Activated T-cell treated with anti-CD3 and anti-CD28 coated beads, Interleukin-2, amount 50 U/mL, for 4 hours (primary cell): ENCODE measurements around the gene RECK. TPM values are rescaled to one million over a fixed set of nuclear protein-coding genes. Genes with fewer than 3 reads are reported as not detected.
A peak's percentile ranks its signal among the peaks of the same experiment; 100 is the strongest.

ENCODE experiments used
- ATAC-seq, 2 donors: fragments of 200-7000 bp; cut with Tn5 transposase; one replicate each; pipeline ENCODE4 v1.10.0; 2021
- DNase-seq: peaks from one replicate; pipeline ENCODE4 v3.0.0-alpha.2; 2020
- H3K27me3 Mint-ChIP-seq: one replicate; pipeline ENCODE4 v1.8.0; 2021; ENCODE audit warnings: low read depth, mixed read lengths
- H3K36me3 Mint-ChIP-seq: one replicate; pipeline ENCODE4 v1.8.0; 2022; ENCODE audit warnings: mixed read lengths; ENCODE audit not compliant: insufficient read depth
- H3K4me1 Mint-ChIP-seq: one replicate; pipeline ENCODE4 v1.8.0; 2021; ENCODE audit warnings: low read depth, mixed read lengths
- H3K4me3 Mint-ChIP-seq: one replicate; pipeline ENCODE4 v1.8.0; 2021; ENCODE audit warnings: mild to moderate bottlenecking, moderate library complexity, mixed read lengths
- H3K9me3 Mint-ChIP-seq: one replicate; pipeline ENCODE4 v1.8.0; 2021; ENCODE audit warnings: mixed read lengths
- total RNA-seq, 3 donors: library from RNA; stranded (reverse); gene quantifications; one replicate each; pipeline ENCODE4 v1.2.1, GENCODE V29; 2021

Gene RECK
- total RNA-seq, 3 donors from 2014 or later = 2.0 to 2.4 (median 2.0) TPM

DNA sequence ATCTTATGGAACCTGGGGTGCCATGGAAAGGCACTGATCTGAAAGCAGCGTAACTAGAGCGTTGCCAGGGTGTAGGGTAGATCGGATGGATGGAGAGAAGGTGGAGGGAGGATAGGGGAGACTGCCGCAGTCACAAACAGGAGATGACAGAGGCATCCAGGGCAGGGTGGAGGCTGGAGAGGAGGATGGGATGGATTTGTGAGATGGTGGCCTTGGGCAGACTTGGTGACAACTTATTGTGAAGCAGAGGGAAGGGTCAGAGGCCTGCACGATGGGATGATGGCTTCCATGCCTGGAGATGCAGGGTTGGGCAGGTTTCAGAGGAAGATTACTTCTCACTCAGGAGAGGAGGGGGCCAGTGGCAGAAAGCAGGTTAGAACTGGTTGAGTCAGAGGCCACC lies 102.2 kb downstream of the RECK start:
- no peaks in the 10 kb centered on the region for H3K36me3 Mint-ChIP-seq
- no peaks in the 10 kb centered on the region for H3K27me3 Mint-ChIP-seq
- ATAC-seq (no peak), DNase-seq (no peak)
- peaks cover 76% of the 10 kb centered on the region for H3K4me1 Mint-ChIP-seq
- H3K4me3 Mint-ChIP-seq = peak overlapping the region; percentile 7
- no peaks in the 10 kb centered on the region for H3K9me3 Mint-ChIP-seq

DNA sequence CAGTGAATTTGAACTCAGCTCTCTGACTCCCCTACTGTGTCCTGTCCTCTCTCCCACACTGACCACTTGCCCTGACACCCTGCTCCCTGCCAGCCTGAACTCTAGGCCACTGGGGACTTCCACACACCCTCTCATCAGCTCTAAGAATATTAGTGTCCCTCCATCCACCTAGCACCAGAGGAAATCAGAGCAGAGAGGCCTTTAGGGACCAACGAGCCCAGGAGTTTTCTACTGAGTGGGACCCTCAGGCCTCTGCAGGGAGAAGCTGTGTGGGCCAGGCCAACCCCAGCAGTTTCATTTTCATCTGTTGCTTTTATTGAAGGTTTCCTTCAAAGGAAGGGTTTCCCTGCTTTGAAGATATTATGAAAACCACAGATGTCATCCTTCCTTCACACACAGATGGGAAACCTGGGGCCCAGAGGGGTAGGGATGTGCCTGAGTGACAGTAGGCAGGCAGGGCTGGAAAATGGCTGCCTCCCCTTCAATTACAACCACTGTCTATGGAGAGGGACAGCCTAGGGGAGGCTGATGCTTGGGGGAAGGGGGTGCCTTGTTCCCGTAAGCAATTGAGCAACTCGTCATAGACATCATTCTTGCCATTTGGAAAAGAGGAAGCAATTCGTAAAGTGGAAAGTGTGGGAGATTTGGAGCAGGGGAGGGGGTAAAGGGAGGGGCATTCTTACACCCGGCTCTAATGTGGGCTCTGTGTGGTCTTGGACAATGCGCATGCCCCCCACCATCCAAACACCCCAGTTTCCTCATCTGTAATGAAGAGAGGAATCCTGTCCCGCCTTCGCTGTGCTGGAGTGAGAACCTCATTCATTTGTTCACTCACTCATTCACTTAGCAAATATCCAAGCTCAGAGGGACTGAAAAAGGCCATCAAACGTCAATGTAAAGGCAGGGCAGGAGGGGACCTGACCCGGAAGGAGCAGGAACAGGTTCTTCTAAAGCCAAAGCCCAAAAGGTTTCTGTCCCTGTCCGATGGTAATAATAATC lies 103.7 kb downstream of the RECK start:
- no peak for DNase-seq
- H3K4me1 Mint-ChIP-seq = peaks cover 90% of the 10 kb centered on the region
- H3K27me3 Mint-ChIP-seq = no peaks in the 10 kb centered on the region
- peaks cover 2% of the 10 kb centered on the region for H3K9me3 Mint-ChIP-seq
- H3K36me3 Mint-ChIP-seq = peaks cover 1% of the 10 kb centered on the region
- H3K4me3 Mint-ChIP-seq = peak overlapping the region; percentile 55
- no peak for ATAC-seq

DNA sequence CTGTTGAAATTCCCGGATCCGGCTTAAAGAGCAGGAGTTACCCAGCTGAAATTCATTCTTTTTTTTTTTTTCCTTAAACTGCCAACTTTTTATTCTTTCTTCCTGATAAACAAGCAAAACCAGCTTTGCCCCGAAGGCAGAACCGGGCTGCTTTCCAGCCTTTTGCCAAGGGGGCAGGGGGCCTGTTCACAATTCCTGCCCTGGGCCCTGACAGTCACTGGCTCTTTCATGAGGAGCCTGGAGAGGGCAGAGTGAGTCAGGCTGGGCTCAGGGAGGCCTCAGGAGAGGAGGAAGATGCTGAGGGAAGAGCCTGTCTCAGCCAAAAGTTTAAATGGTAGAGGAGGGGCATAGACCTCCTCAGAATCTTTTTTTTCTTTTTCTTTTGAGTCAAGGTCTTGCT lies 104.6 kb downstream of the RECK start:
- Mint-ChIP-seq H3K27me3 (no peaks in the 10 kb centered on the region), H3K4me3 (peak overlapping the region; percentile 19), H3K9me3 (peaks cover 11% of the 10 kb centered on the region), H3K36me3 (peaks cover 10% of the 10 kb centered on the region), H3K4me1 (peaks cover 94% of the 10 kb centered on the region)
- DNase-seq = no peak
- no peak for ATAC-seq

DNA sequence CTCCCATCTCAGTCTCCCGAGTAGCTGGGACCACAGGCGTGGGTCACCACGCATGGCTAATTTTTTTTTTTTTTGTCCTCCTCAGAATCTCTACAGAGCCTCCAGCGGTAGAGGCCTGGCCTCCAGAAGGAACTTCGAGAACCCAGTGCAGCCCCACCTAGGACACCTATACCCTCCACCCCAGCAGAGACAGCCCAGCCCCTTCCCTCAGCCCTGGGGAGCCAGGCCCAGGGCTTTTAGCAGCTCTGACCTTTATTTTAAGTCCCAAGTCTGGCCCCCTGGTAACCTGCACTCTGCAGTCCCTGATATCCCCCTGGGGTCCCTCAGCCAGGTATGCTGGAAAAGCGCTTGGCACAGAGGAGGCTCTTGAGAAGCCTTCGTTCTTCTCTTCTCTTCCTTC lies 105.0 kb downstream of the RECK start:
- Mint-ChIP-seq H3K4me3 (peak overlapping the region; percentile 48), H3K36me3 (peaks cover 12% of the 10 kb centered on the region), H3K4me1 (peaks cover 95% of the 10 kb centered on the region), H3K9me3 (peaks cover 12% of the 10 kb centered on the region), H3K27me3 (no peaks in the 10 kb centered on the region)
- DNase-seq (no peak), ATAC-seq (no peak)

DNA sequence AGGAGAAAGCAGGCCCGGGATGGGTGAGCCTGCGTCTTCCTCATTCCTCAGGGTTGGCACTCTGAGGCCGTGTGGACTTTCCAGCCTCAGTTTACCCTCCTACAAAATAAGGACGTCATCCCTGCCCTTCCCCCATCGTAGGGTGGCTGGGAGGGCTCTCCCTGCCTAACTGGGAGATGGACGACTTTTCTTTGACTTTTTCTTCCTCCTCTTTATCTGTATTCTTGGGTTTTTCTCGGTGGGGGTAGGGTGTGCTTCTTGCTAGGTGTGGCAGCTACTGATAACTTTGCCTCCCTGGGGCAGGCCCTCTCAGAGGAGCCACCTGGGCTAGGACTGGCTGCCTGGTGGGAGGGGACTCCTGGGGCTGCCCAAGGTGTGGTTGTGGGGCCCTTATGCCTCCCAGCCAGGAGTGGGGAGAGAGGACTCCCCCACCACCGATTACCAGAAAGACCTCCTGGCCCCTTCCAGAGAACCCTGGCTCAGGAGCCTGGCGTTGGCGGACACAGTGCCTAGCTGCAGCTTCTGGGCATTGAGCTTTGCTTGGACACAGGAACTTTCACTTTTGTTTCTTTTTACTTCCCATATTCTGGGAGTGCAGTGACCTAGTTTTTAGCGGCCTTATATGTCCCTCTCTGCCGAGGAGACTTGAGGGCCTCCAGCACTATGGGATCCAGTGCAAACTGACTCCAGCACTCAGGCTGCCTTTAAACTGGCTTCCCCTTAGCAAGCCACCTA lies 106.0 kb downstream of the RECK start:
- no peaks in the 10 kb centered on the region for H3K27me3 Mint-ChIP-seq
- peaks cover 96% of the 10 kb centered on the region for H3K4me1 Mint-ChIP-seq
- peak overlapping the region; percentile 75 for H3K4me3 Mint-ChIP-seq
- DNase-seq = no peak
- ATAC-seq = peak; percentile 8 to 16
- peaks cover 12% of the 10 kb centered on the region for H3K9me3 Mint-ChIP-seq
- H3K36me3 Mint-ChIP-seq = peaks cover 16% of the 10 kb centered on the region

DNA sequence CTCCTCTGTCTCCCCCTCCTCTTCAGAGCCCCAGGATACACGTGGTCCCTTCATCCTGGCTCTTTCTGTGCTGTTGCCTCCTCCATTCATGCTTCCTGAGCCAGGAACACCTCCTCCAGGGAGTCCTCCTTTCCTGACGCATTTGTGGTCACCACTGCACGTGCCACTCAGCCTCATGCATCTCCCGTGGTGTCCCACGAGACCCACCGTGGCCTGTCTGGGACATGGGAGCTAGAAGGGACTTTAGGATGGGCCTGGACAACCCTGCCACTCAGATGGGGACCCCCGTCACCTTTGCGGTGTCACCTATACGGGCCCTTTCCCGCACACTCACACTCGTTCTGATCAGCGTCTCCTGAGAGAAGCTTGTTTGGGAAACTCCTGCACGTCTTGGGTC lies 106.5 kb downstream of the RECK start:
- peaks cover 16% of the 10 kb centered on the region for H3K36me3 Mint-ChIP-seq
- DNase-seq = no peak
- no peak for ATAC-seq
- H3K4me3 Mint-ChIP-seq = peak overlapping the region; percentile 75
- peaks cover 12% of the 10 kb centered on the region for H3K9me3 Mint-ChIP-seq
- H3K27me3 Mint-ChIP-seq = no peaks in the 10 kb centered on the region
- peaks cover 96% of the 10 kb centered on the region for H3K4me1 Mint-ChIP-seq

DNA sequence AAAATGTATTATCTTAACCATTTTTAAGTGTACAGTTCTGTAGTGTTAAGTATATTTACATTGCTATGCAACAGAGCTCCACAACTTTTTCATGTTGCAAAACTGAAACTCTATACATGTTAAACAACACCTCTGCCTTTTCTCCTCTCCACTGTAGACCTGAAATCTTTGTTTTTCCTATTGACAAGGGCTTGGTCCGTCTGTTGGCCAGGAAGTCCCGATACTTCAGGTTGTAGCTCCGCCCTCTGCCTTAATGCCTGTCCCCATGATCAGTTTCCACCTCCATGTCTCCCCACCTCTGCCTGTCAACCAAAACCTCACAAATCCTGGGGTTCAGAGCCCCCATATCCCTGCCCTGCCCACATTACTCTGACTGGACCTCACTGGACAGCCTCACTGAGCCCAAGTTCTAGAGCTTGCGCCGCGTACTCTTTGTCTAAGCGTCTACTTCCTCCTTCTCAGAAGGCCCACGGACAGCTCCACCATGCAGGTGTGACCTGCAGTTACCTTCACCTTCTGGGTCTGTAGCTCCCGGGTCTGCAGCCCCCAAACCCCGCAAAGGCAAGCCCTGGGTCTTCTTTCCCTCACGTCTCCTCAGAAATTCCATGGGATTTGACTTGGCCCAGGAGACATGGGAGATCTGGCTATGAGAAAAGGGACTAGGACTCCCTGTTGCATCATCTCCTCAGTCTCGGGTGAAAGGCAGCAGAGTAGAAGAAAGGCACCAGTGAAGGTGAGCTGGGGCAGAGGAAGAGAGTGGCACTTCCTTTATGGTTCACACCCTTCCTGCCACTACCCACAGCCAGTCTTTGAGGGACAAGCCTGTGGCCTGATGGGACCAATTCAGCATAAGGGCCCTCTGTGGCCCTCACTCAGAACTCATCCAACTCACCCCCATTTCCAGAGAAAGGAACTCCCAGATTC lies 107.9 kb downstream of the RECK start:
- Mint-ChIP-seq H3K4me3 (peak overlapping the region; percentile 75), H3K36me3 (peaks cover 16% of the 10 kb centered on the region), H3K27me3 (no peaks in the 10 kb centered on the region), H3K9me3 (peaks cover 12% of the 10 kb centered on the region), H3K4me1 (peaks cover 92% of the 10 kb centered on the region)
- ATAC-seq (peak; percentile 13 to 24), DNase-seq (no peak)

DNA sequence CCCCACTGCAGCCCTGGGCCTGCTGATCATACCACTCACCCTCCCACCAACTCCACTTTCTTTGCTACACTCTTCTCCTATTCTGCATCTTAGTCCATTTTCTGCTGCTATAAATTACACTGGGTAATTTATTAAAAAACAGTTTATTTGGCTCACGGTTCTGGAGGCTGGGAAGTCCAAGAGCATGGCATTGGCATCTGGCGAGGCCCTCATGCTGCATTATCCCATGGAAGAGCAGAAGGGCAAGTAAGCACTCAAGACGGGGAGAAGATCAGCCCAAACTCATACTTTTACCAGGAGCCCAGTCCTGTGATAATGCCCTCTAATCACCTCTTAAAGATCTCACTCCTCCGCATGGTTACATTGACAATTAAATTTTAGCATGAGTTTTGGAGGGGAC lies 109.3 kb downstream of the RECK start:
- H3K36me3 Mint-ChIP-seq = peaks cover 19% of the 10 kb centered on the region
- peaks cover 92% of the 10 kb centered on the region for H3K4me1 Mint-ChIP-seq
- ATAC-seq = no peak
- H3K9me3 Mint-ChIP-seq = peaks cover 12% of the 10 kb centered on the region
- no peak for DNase-seq
- no peak overlapping the region for H3K4me3 Mint-ChIP-seq
- no peaks in the 10 kb centered on the region for H3K27me3 Mint-ChIP-seq

DNA sequence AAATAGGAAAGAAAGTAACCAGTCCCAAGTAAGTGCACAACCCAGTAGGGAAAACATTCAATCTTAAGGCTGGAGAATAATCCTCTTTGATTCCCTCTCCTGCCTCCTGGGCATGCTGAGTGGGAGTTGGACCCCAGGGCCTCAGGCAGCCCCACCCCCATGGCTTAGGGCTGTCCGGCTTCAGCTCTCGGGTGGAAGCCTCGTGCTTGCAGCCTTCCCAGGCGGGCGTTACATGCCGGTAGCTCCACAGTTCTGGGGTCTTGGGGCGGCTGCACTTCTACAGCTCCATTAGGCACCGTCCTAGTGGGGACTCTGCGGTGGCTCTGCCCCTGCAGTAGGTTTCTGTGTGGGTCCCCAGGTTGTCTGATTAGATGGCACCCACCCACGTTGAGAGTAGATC lies 109.9 kb downstream of the RECK start:
- ATAC-seq (no peak), DNase-seq (no peak)
- Mint-ChIP-seq H3K27me3 (no peaks in the 10 kb centered on the region), H3K4me1 (peaks cover 92% of the 10 kb centered on the region), H3K9me3 (peaks cover 12% of the 10 kb centered on the region), H3K36me3 (peaks cover 19% of the 10 kb centered on the region), H3K4me3 (no peak overlapping the region)

DNA sequence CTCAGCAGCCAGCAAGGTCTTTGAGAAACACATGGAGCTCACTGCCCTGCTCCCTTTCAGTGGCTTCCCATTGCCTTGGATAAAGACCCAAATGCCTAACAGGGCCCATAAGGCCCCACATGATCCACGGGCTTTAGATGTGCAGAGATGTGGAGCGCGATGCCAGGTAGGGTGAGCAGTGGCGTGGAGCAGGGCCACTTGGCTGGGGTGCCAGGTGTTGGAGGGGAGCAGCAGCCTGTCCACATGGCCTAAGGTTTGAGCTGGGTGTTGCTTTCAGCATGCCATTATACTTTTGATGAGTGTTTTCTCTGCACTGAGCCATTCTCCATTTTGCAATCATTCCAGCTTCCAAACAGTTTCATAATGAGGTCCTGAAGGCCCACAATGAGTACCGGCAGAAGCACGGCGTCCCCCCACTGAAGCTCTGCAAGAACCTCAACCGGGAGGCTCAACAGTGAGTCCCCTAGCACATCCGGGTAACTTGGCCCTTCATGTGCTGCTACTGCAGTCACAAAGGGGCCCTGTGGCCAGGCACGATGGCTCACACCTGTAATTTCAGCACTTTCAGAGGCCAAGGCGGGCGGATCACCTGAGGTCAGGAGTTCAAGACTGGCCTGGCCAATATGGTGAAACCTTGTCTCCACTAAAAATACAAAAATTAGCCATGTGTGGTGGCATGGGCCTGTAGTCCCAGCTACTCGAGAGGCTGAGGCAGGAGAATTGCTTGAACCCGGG lies 110.9 kb downstream of the RECK start:
- H3K36me3 Mint-ChIP-seq = peaks cover 19% of the 10 kb centered on the region
- no peak for ATAC-seq
- H3K27me3 Mint-ChIP-seq = no peaks in the 10 kb centered on the region
- no peak for DNase-seq
- H3K9me3 Mint-ChIP-seq = peaks cover 12% of the 10 kb centered on the region
- H3K4me3 Mint-ChIP-seq = no peak overlapping the region
- peaks cover 90% of the 10 kb centered on the region for H3K4me1 Mint-ChIP-seq

DNA sequence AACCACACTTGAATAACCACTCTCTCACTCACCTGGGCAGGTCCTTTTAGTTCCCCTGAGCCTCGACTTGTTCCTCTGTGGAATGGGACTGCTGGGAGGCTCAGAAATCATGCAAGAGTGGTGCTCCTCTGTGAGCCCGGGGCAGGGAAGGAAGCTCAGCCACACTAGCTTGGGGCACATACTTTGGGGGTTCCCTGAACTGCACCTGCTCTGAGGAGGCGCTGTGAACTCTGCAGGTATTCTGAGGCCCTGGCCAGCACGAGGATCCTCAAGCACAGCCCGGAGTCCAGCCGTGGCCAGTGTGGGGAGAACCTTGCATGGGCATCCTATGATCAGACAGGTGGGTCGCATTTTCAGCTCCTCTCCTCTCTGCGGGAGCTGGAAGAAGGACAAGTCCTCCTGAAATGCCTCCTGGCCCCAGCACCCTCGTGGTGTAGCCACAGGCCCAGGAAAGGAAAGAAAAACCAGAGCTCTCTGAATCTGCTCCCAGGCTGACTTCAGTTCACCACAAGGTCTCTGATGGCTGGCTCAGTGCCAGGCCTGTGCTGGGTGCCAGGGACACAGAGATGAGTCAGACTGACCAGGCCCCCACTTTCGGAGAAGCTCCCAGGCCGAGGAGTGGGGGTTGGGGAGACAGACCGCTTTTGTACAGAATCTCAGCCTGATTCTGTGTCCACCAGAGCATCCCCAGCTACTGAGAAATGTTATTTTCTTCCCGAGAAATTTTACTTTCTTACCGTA lies 111.8 kb downstream of the RECK start:
- DNase-seq (peak; percentile 65), ATAC-seq (peak in 1 of 2 donors; percentile 8)
- Mint-ChIP-seq H3K27me3 (no peaks in the 10 kb centered on the region), H3K4me1 (peaks cover 90% of the 10 kb centered on the region), H3K4me3 (no peak overlapping the region), H3K9me3 (peaks cover 12% of the 10 kb centered on the region), H3K36me3 (peaks cover 19% of the 10 kb centered on the region)

DNA sequence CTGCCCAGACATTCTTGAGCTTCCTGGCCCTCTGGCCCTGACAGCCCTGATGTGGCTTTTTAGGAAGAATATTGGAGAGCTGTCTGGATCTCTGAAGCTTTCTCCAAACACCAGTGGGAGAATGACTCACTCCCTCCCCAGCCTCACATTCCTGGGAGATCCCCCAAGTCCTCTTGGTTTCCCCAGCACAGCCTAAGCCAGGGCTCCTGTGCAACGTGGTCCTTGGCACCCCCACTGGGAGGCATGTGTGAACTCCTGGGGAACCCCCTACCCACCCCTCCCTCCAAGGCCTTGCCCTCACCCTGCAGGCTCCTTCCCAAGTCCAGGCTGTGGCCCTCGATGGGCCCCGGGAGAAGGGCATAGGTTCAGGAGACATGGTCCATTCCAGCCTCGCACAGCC lies 112.5 kb downstream of the RECK start:
- Mint-ChIP-seq H3K9me3 (peaks cover 12% of the 10 kb centered on the region), H3K36me3 (peaks cover 19% of the 10 kb centered on the region), H3K4me1 (peaks cover 88% of the 10 kb centered on the region)

More for the DNA sequence above, 112.5 kb downstream of the RECK start:
- no peaks in the 10 kb centered on the region for H3K27me3 Mint-ChIP-seq
- ATAC-seq (no peak), DNase-seq (no peak)
- no peak overlapping the region for H3K4me3 Mint-ChIP-seq
